Hepatic stellate cell (primary cell): Measurements from ENCODE around the gene TLE1.
"Not testable (repeated sequence)": the region's sequence is repeated elsewhere in the genome, so short reads cannot be mapped to it uniquely, and the experiment has no call there.

Experiments used
- DNase-seq: peaks from one replicate; pipeline ENCODE4 v3.0.0; 2011; ENCODE audit warnings: low spot score

Gene TLE1

GRCh38 chr9:81689343-81690175, at the start of gene TLE1:
Gene TLE1 (minus strand): TSS chr9:81689547. CDS start chr9:81688240, 1,307 bp downstream.
- peak; percentile 99 for DNase-seq

GRCh38 chr9:81737871-81738507, 48.6 kb upstream of the TLE1 start:
- DNase-seq: peak; percentile 88

- not testable (repeated sequence) for DNase-seq
These were observed 41.2 kb upstream of the TLE1 start for GRCh38 chr9:81730498-81730897.

GRCh38 chr9:81729135-81729534, 39.8 kb upstream of the TLE1 start:
- no peak for DNase-seq

GRCh38 chr9:81724242-81724889, 35.0 kb upstream of the TLE1 start:
- no peak for DNase-seq

- no peak for DNase-seq
These were observed 32.9 kb upstream of the TLE1 start for GRCh38 chr9:81722277-81722676.

- no peak for DNase-seq
These were observed 31.2 kb upstream of the TLE1 start for GRCh38 chr9:81720450-81721086.

- DNase-seq: no peak
These were observed 30.6 kb upstream of the TLE1 start for GRCh38 chr9:81719972-81720371.

- DNase-seq: no peak
These were observed 28.9 kb upstream of the TLE1 start for GRCh38 chr9:81718244-81718643.

- no peak for DNase-seq
These were observed 28.4 kb upstream of the TLE1 start for GRCh38 chr9:81717747-81718077.

GRCh38 chr9:81717061-81717746, 27.9 kb upstream of the TLE1 start:
- DNase-seq: no peak

- no peak for DNase-seq
These were observed 27.1 kb upstream of the TLE1 start for GRCh38 chr9:81716409-81716808.

GRCh38 chr9:81705578-81705977, 16.2 kb upstream of the TLE1 start:
- DNase-seq: no peak

- DNase-seq: no peak
These were observed 5.2 kb upstream of the TLE1 start for GRCh38 chr9:81694541-81694940.

- no peak for DNase-seq
These were observed 4.5 kb upstream of the TLE1 start for GRCh38 chr9:81693671-81694378.

GRCh38 chr9:81690251-81690851, 1.0 kb upstream of the TLE1 start:
- no peak for DNase-seq

- DNase-seq: not testable (repeated sequence)
These were observed 329 bp downstream of the TLE1 start for GRCh38 chr9:81689093-81689342.

- DNase-seq: not testable (repeated sequence)
These were observed 870 bp downstream of the TLE1 start for GRCh38 chr9:81688262-81689092.

- no peak for DNase-seq
These were observed 1.7 kb downstream of the TLE1 start for GRCh38 chr9:81687521-81688261.
